Measurements from ENCODE around the gene LOC101059915.
A peak's percentile ranks its signal among the peaks of the same experiment; 100 is the strongest.
"Not testable (repeated sequence)": the region's sequence is repeated elsewhere in the genome, so short reads cannot be mapped to it uniquely, and the experiment has no call there.

Gene LOC101059915

GRCh38 chrX:71638409-71638808 is 28.9 kb upstream of the LOC101059915 start:
- H3K27ac ChIP-seq, result peak overlapping the region in 5 of 8 donors; percentile 24 to 76 (median 52)
- no peaks in the 10 kb centered on the region for H3K27me3 ChIP-seq (replicated peaks in 1 of 7)
- no peaks in the 10 kb centered on the region for H3K36me3 ChIP-seq
- DNase-seq, result no peak
- intact Hi-C loops (cut with DNase I; ENCODE audit: low total_unique reads), result no loop called here
- no peak overlapping the region for H3K4me3 ChIP-seq
- TF ChIP-seq CTCF (IDR thresholded peaks at IDR 0.05 in 8 of 11, conservative IDR thresholded peaks at IDR 0.05 in 3 of 11), result no peak
- TF ChIP-seq POLR2A (IDR thresholded peaks at IDR 0.05), result no peak
- TF ChIP-seq POLR2AphosphoS5 (IDR thresholded peaks at IDR 0.05), result no peak
- H3K9me3 ChIP-seq, result no peaks in the 10 kb centered on the region
- peaks cover 0 to 27% (median 12%) of the 10 kb centered on the region in 6 donors for H3K4me1 ChIP-seq
- WGBS, 5 donors, result 45 to 58% (median 56%) methylated on average over 4 of the region's 4 CpGs

- intact Hi-C loops (cut with DNase I; ENCODE audit: low total_unique reads), result no loop called here
- no peak for TF ChIP-seq CTCF (IDR thresholded peaks at IDR 0.05 in 8 of 11, conservative IDR thresholded peaks at IDR 0.05 in 3 of 11)
- TF ChIP-seq POLR2AphosphoS5 (IDR thresholded peaks at IDR 0.05), result no peak
- no peak for TF ChIP-seq POLR2A (IDR thresholded peaks at IDR 0.05)
- no peaks in the 10 kb centered on the region for H3K27me3 ChIP-seq (replicated peaks in 1 of 7)
- 68 to 91% (median 84%) methylated on average over 4 of the region's 4 CpGs for WGBS, 5 donors
- no peaks in the 10 kb centered on the region for H3K36me3 ChIP-seq
- no peaks in the 10 kb centered on the region for H3K9me3 ChIP-seq
- H3K4me3 ChIP-seq, result no peak overlapping the region
- no peak for DNase-seq
- peaks cover 0 to 27% (median 12%) of the 10 kb centered on the region in 6 donors for H3K4me1 ChIP-seq
- no peak overlapping the region for H3K27ac ChIP-seq
These were observed 27.3 kb upstream of the LOC101059915 start for GRCh38 chrX:71640002-71640401.

GRCh38 chrX:71644406-71644805 is 22.9 kb upstream of the LOC101059915 start:
- H3K27ac ChIP-seq; DNase-seq; H3K4me3 ChIP-seq; intact Hi-C loops (cut with DNase I; ENCODE audit: low total_unique reads); H3K9me3 ChIP-seq; H3K36me3 ChIP-seq; H3K27me3 ChIP-seq (replicated peaks in 1 of 7); H3K4me1 ChIP-seq: not testable (repeated sequence)
- 68 to 91% (median 86%) methylated on average over 4 to 6 of the region's 6 CpGs for WGBS, 5 donors

GRCh38 chrX:71650333-71650969 is 16.9 kb upstream of the LOC101059915 start:
- TF ChIP-seq POLR2AphosphoS5 (IDR thresholded peaks at IDR 0.05) (peak in 1 of 3 donors; percentile 19), POLR2A (IDR thresholded peaks at IDR 0.05) (no peak), CTCF (IDR thresholded peaks at IDR 0.05 in 8 of 11, conservative IDR thresholded peaks at IDR 0.05 in 3 of 11) (peak in 8 of 11 experiments; percentile 9 to 43 (median 38))
- 42 to 56% (median 55%) methylated on average over 4 of the region's 4 CpGs for WGBS, 5 donors

More at GRCh38 chrX:71650333-71650969, 16.9 kb upstream of the LOC101059915 start:
- Histone ChIP-seq H3K27me3 (replicated peaks in 1 of 7) (no peaks in the 10 kb centered on the region), H3K4me3 (no peak overlapping the region), H3K27ac (no peak overlapping the region), H3K9me3 (no peaks in the 10 kb centered on the region), H3K4me1 (no peaks in the 10 kb centered on the region), H3K36me3 (no peaks in the 10 kb centered on the region)
- no peak for DNase-seq
- intact Hi-C loops (cut with DNase I; ENCODE audit: low total_unique reads), result no loop called here

Data from spleen (tissue), 11 donors.